Left lung (tissue), 10 donors: ENCODE measurements around the gene DUSP15. TPM values are rescaled to one million over a fixed set of nuclear protein-coding genes. Genes with fewer than 3 reads are reported as not detected.
A peak's percentile ranks its signal among the peaks of the same experiment; 100 is the strongest.

Source experiments
- ATAC-seq: fragments of 200-7000 bp; cut with Tn5 transposase; one replicate; pipeline ENCODE4 v1.9.1; 2020; ENCODE audit warnings: moderate library complexity
- DNase-seq, 4 donors: peaks; one replicate each; pipeline ENCODE4 v3.0.0-alpha.2; 2013 to 2020
- H3K27ac ChIP-seq, 2 donors: fragments of 200-600 bp; sonication (generic) in 1 of 2; one replicate each; pipeline versions ENCODE4 v1.5.0 to v1.8.0; 2020 to 2021
- H3K27me3 ChIP-seq, 2 donors: fragments of 200-600 bp; sonication (generic) in 1 of 2; one replicate each; pipeline versions ENCODE4 v1.5.0 to v1.8.0; 2020 to 2021
- H3K36me3 ChIP-seq, 2 donors: fragments of 200-600 bp; sonication (generic) in 1 of 2; one replicate each; pipeline versions ENCODE4 v1.5.0 to v1.8.0; 2020 to 2021
- H3K4me1 ChIP-seq, 2 donors: fragments of 200-600 bp; one replicate each; pipeline ENCODE4 v1.8.0; 2021
- H3K4me3 ChIP-seq, 2 donors: fragments of 200-600 bp; sonication (generic) in 1 of 2; one replicate each; pipeline versions ENCODE4 v1.5.0 to v1.8.0; 2020 to 2021; ENCODE audit warnings: mild to moderate bottlenecking in 1 of 2
- H3K9me3 ChIP-seq, 2 donors: fragments of 200-600 bp; sonication (generic) in 1 of 2; one replicate each; pipeline versions ENCODE4 v1.5.0 to v1.8.0; 2020 to 2021
- CTCF ChIP-seq, 2 donors: fragments of 200-600 bp; sonication (generic) in 1 of 2; IDR thresholded peaks; one replicate each; pipeline versions ENCODE4 v1.5.0 to v1.8.0; 2021; ENCODE audit warnings: antibody characterized with exemption in 2 of 2
- intact Hi-C, 2 donors: fragments of 100-400 bp; cut with DNase I; formaldehyde crosslinking; loops; one replicate each; pipeline versions ENCODE4 v1.11.2 to v1.14.2; 2022
- polyA plus RNA-seq, 6 donors: library from polyadenylated mRNA; unstranded; fragments of 120-200 nt; gene quantifications; one replicate each; pipeline ENCODE4 v1.2.1, GENCODE V29; 2013; ENCODE audit not compliant: insufficient read length in 6 of 6
- total RNA-seq, 2 donors: library from RNA; stranded (reverse); fragmentation: NEBNext Ultra II Directional; extraction: Animal tissue kit (Norgen Biotek cat#: 25700); gene quantifications; one replicate each; pipeline ENCODE4 v1.2.1, GENCODE V29; 2021
- donor health status: DM: no; HTN: yes; CAD: no.
- donor health status: DM: no; HTN: no; CAD: no.

Gene DUSP15
- total and polyA plus RNA-seq, 8 donors, result 0.82 to 13.1 (median 9.7) TPM

GRCh38 chr20:31877684-31878083, 7.4 kb upstream of the DUSP15 start:
- no peaks in the 10 kb centered on the region for H3K36me3 ChIP-seq
- no peaks in the 10 kb centered on the region for H3K27me3 ChIP-seq
- intact Hi-C loops, result no loop called here
- no peak overlapping the region for H3K4me3 ChIP-seq
- no peaks in the 10 kb centered on the region for H3K9me3 ChIP-seq
- ATAC-seq, result no peak
- no peak for DNase-seq
- peaks cover 0 to 5% of the 10 kb centered on the region in 2 donors for H3K4me1 ChIP-seq
- no peak for TF ChIP-seq CTCF (IDR thresholded peaks at IDR 0.05)
- H3K27ac ChIP-seq, result no peak overlapping the region

- peaks cover 0 to 7% of the 10 kb centered on the region in 2 donors for H3K4me1 ChIP-seq
- no peaks in the 10 kb centered on the region for H3K9me3 ChIP-seq
- DNase-seq, result no peak
- ATAC-seq, result no peak
- no peaks in the 10 kb centered on the region for H3K36me3 ChIP-seq
- H3K27ac ChIP-seq, result no peak overlapping the region
- intact Hi-C loops, result no loop called here
- no peak for TF ChIP-seq CTCF (IDR thresholded peaks at IDR 0.05)
- H3K4me3 ChIP-seq, result no peak overlapping the region
- H3K27me3 ChIP-seq, result peaks cover 0 to 9% of the 10 kb centered on the region in 2 donors
Measured at GRCh38 chr20:31875671-31876070, 5.3 kb upstream of the DUSP15 start.

GRCh38 chr20:31872406-31872805, 2.1 kb upstream of the DUSP15 start:
- intact Hi-C loops, result no loop called here
- Histone ChIP-seq H3K4me3 (no peak overlapping the region), H3K27me3 (peaks cover 11 to 34% of the 10 kb centered on the region in 2 donors), H3K27ac (no peak overlapping the region), H3K4me1 (peaks cover 0 to 13% of the 10 kb centered on the region in 2 donors), H3K36me3 (no peaks in the 10 kb centered on the region), H3K9me3 (no peaks in the 10 kb centered on the region)
- DNase-seq, result no peak
- no peak for TF ChIP-seq CTCF (IDR thresholded peaks at IDR 0.05)
- no peak for ATAC-seq

GRCh38 chr20:31871618-31871954, 1.3 kb upstream of the DUSP15 start:
- no peak overlapping the region for H3K4me3 ChIP-seq
- ATAC-seq, result no peak
- H3K27me3 ChIP-seq, result peaks cover 11 to 34% of the 10 kb centered on the region in 2 donors
- H3K27ac ChIP-seq, result no peak overlapping the region
- H3K36me3 ChIP-seq, result no peaks in the 10 kb centered on the region
- no peaks in the 10 kb centered on the region for H3K9me3 ChIP-seq
- intact Hi-C loops, result no loop called here
- no peak for DNase-seq
- peaks cover 0 to 13% of the 10 kb centered on the region in 2 donors for H3K4me1 ChIP-seq
- no peak for TF ChIP-seq CTCF (IDR thresholded peaks at IDR 0.05)

- Histone ChIP-seq H3K27ac (no peak overlapping the region), H3K36me3 (no peaks in the 10 kb centered on the region), H3K4me1 (peaks cover 0 to 13% of the 10 kb centered on the region in 2 donors), H3K4me3 (peak overlapping the region; percentile 45 to 52), H3K9me3 (no peaks in the 10 kb centered on the region), H3K27me3 (peaks cover 11 to 34% of the 10 kb centered on the region in 2 donors)
- no peak for TF ChIP-seq CTCF (IDR thresholded peaks at IDR 0.05)
- DNase-seq (peak in 1 of 4 donors; percentile 30), ATAC-seq (no peak)
- intact Hi-C loops, result no loop called here
Measured at GRCh38 chr20:31870726-31871617, 645 bp upstream of the DUSP15 start.
